VCaP (cell line): ENCODE results near the gene NFIB.

Source experiments
- H3K27ac ChIP-seq: fragments of 450-650 bp; 2 replicates; pipeline ENCODE4 v1.5.1; 2017
- TF ChIP-seq, protein P1 (sequence below): fragments of 450-650 bp; conservative IDR thresholded peaks from 2 replicates; pipeline ENCODE4 v1.5.1; 2017; ENCODE audit warnings: mild to moderate bottlenecking, moderate library complexity

NFIB gene

GRCh38 chr9:14054096-14054495 lies 259.8 kb downstream of the NFIB start:
- TF ChIP-seq, protein P1, sequence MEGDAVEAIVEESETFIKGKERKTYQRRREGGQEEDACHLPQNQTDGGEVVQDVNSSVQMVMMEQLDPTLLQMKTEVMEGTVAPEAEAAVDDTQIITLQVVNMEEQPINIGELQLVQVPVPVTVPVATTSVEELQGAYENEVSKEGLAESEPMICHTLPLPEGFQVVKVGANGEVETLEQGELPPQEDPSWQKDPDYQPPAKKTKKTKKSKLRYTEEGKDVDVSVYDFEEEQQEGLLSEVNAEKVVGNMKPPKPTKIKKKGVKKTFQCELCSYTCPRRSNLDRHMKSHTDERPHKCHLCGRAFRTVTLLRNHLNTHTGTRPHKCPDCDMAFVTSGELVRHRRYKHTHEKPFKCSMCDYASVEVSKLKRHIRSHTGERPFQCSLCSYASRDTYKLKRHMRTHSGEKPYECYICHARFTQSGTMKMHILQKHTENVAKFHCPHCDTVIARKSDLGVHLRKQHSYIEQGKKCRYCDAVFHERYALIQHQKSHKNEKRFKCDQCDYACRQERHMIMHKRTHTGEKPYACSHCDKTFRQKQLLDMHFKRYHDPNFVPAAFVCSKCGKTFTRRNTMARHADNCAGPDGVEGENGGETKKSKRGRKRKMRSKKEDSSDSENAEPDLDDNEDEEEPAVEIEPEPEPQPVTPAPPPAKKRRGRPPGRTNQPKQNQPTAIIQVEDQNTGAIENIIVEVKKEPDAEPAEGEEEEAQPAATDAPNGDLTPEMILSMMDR: no peak

DNA sequence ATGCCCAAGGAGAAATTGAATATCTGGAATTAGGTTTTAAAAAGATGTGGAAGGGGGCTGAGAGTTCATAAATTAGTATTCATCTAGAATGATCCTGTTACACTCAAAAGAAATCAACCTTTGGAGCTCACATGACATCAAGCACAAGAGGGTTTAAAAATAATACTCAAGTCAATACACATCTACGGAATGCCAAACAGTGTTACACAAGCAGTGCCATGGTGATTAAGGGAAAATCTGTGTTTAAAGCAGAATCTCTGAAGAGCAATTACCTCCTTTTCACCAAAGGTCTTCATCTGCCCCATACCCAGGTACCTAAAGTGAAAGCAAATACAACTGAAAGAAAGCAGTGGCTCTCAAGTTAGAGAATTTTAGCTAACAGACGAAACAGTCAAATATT lies 261.6 kb downstream of the NFIB start:
- no peak overlapping the region for H3K27ac ChIP-seq
- TF ChIP-seq, protein P1: no peak

More at GRCh38 chr9:14054096-14054495, 259.8 kb downstream of the NFIB start:
- no peak overlapping the region for H3K27ac ChIP-seq

GRCh38 chr9:14051419-14051818 lies 262.5 kb downstream of the NFIB start:
- H3K27ac ChIP-seq: no peak overlapping the region
- TF ChIP-seq, protein P1: no peak

DNA sequence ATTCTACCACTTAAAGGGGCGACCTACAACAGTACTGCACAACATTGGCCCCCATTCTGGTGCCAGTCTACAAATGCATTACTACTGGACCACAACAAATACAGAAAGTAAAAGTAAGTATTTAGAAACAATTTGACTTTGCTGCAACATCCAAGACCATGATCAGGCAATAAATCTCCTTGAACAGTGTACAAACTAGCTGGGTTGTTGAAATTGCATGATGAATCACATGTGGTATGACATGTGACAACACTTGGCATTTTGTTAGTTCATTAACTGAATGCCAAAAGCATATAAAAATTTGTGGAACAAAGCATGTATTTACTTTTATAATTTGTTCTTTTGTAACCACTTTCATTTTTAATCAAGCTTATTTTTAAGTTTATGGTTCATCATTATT lies 270.5 kb downstream of the NFIB start:
- no peak overlapping the region for H3K27ac ChIP-seq
- TF ChIP-seq, protein P1: no peak

DNA sequence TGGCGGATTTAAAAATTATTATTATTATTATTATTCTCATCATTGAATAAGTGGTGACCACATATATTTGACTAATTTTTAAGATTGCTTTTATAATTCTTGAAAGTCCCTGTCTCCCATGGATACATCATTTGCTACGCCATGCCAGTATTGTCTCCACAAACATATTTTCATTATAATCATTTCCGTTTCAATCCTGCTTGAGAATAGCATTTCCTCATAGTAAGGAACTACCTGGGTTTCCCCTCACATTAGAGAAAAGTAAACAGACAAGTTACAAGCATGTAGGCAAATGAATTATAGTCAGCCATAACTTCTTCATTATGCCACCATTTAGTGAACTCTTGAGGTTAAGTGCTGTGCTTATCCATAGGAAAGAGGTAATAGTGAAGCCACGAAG lies 276.6 kb downstream of the NFIB start:
- no peak overlapping the region for H3K27ac ChIP-seq
- TF ChIP-seq, protein P1: no peak

DNA sequence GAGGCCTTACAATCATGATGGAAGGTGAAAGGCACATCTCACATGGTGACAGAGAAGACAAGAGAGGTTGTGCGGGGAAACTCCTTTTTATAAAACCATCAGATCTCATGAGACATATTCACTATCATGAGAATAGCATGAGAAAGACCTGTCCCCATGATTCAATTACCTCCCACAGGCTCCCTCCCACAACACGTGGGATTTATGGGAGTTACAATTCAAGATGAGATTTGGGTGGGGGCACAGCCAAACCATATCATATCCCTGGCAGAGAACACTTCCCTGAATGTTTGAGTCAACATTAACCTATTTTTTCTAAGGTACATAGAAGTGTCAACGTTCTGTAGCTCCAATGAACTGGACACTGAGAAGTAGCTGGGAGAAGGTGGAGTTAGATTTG lies 280.9 kb downstream of the NFIB start:
- TF ChIP-seq, protein P1: no peak
- no peak overlapping the region; the same call in 1 of the 2 replicates for H3K27ac ChIP-seq
